LNCAP (cell line): Measurements from ENCODE around the gene SHROOM4.

ENCODE experiments used
- CTCF ChIP-seq: fragments of 450-650 bp; IDR thresholded peaks from 2 replicates; pipeline ENCODE4 v1.5.1; 2017; ENCODE audit warnings: mild to moderate bottlenecking

The SHROOM4 gene

DNA sequence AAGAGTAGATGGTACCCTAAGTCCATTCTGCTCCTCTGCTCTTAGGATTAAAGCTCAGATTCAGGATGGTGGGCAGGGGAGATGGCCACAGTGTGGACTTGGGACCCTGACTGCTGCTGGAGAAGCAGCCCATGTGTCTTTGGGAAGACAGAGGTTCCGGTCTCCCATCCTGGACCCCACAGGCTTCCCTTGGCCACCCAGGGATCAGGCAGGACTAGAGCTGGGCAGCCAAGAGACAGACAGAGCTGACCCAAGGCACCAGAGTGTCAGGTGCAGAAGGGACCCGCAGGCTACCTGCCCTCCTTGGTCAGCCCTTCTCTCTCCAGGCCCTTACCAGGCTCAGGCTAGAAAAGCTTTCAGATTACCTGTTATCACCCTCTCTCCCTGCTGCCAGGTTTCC, 25.7 kb upstream of the SHROOM4 start:
- no peak for TF ChIP-seq CTCF

GRCh38 chrX:50838820-50839600, 25.0 kb upstream of the SHROOM4 start:
- TF ChIP-seq CTCF: no peak

GRCh38 chrX:50827996-50828395, 14.0 kb upstream of the SHROOM4 start:
- TF ChIP-seq CTCF: no peak

GRCh38 chrX:50825825-50826224, 11.8 kb upstream of the SHROOM4 start:
- no peak for TF ChIP-seq CTCF

- no peak for TF ChIP-seq CTCF
These were observed 5.0 kb upstream of the SHROOM4 start for GRCh38 chrX:50818986-50819385.

- TF ChIP-seq CTCF: no peak
These were observed 1.1 kb upstream of the SHROOM4 start for GRCh38 chrX:50815120-50815519.

DNA sequence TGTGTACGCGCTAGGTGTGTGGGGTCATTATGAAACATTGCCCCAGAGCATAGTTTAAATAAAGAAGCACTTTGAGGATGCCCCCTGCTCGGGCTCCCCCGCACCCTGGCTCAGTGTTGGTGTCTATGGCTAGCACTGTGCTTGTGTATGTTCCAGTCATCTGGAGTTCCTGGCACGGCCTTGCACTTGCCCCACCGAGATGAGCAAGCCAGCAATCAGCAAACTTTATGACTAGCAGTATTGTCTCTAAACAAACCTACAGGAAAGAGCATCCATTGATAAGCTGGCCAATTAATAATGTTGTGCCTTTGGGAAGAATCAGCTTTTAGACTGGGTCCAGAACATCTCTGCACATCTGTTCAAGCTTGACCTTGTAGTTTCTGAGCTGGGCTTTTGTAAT, 707 bp upstream of the SHROOM4 start:
- no peak for TF ChIP-seq CTCF
